SK-N-MC (cell line): ENCODE results near the gene ADCY4.

Experiments
- EZH2 ChIP-seq: fragments of 200-600 bp; sonication (generic); IDR thresholded peaks from one replicate; pipeline ENCODE4 v1.6.1; 2017; ENCODE audit warnings: antibody characterized with exemption
- FOXP2 ChIP-seq: optimal IDR thresholded peaks from 2 replicates; pipeline ENCODE3; 2011; ENCODE audit warnings: mild to moderate bottlenecking, moderate library complexity; ENCODE audit not compliant: insufficient read depth; ENCODE audit errors: extremely low read length, control extremely low read depth
- POLR2AphosphoS5 ChIP-seq: IDR thresholded peaks from 2 replicates; pipeline ENCODE4 v1.6.1; 2012; ENCODE audit warnings: mild to moderate bottlenecking, low read depth, low read length, borderline replicate concordance

DNA sequence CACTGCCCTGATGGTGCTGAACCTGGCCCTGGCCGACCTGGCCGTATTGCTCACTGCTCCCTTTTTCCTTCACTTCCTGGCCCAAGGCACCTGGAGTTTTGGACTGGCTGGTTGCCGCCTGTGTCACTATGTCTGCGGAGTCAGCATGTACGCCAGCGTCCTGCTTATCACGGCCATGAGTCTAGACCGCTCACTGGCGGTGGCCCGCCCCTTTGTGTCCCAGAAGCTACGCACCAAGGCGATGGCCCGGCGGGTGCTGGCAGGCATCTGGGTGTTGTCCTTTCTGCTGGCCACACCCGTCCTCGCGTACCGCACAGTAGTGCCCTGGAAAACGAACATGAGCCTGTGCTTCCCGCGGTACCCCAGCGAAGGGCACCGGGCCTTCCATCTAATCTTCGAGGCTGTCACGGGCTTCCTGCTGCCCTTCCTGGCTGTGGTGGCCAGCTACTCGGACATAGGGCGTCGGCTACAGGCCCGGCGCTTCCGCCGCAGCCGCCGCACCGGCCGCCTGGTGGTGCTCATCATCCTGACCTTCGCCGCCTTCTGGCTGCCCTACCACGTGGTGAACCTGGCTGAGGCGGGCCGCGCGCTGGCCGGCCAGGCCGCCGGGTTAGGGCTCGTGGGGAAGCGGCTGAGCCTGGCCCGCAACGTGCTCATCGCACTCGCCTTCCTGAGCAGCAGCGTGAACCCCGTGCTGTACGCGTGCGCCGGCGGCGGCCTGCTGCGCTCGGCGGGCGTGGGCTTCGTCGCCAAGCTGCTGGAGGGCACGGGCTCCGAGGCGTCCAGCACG, 18.9 kb downstream of the ADCY4 start:
- TF ChIP-seq POLR2AphosphoS5 (no peak), EZH2 (no peak), FOXP2 (no peak)
